Colonic mucosa (tissue), 4 donors: Measurements from ENCODE around the gene PDRG1. TPM values are rescaled to one million over a fixed set of nuclear protein-coding genes. Genes with fewer than 3 reads are reported as not detected.
A peak's percentile ranks its signal among the peaks of the same experiment; 100 is the strongest.

ENCODE experiments used
- DNase-seq: peaks from one replicate; pipeline ENCODE4 v3.0.0-alpha.2; 2020
- H3K27ac ChIP-seq: fragments of 200-600 bp; one replicate; pipeline ENCODE4 v1.8.0; 2021
- H3K27me3 ChIP-seq: fragments of 200-600 bp; one replicate; pipeline ENCODE4 v1.8.0; 2021
- H3K36me3 ChIP-seq: fragments of 200-600 bp; one replicate; pipeline ENCODE4 v1.8.0; 2021
- H3K4me1 ChIP-seq: fragments of 200-600 bp; one replicate; pipeline ENCODE4 v1.8.0; 2021; ENCODE audit warnings: mild to moderate bottlenecking
- H3K4me3 ChIP-seq: fragments of 200-600 bp; one replicate; pipeline ENCODE4 v1.8.0; 2021
- H3K9ac ChIP-seq, 2 donors: one replicate each; pipeline ENCODE4 v1.7.0; 2013; ENCODE audit warnings: control low read depth in 2 of 2, low read depth in 2 of 2, low read length in 2 of 2
- H3K9me3 ChIP-seq: fragments of 200-600 bp; one replicate; pipeline ENCODE4 v1.8.0; 2021
- intact Hi-C: fragments of 100-400 bp; cut with DNase I; formaldehyde crosslinking; loops from one replicate; pipeline ENCODE4 v1.14.1; 2022
- total RNA-seq, 2 donors: library from RNA; stranded (reverse); fragmentation: NEBNext Ultra II Directional in 1 of 2; extraction: Animal tissue kit (Norgen Biotek cat#: 25700) in 1 of 2; gene quantifications; one replicate each; pipeline ENCODE4 v1.2.1, GENCODE V29; 2021
- TF ChIP-seq, protein P1 (sequence below): fragments of 200-600 bp; IDR thresholded peaks from one replicate; pipeline ENCODE4 v1.8.0; 2022; ENCODE audit warnings: antibody characterized with exemption, mild to moderate bottlenecking
- donor health status: healthy.
- donor health status: DM: no; HTN: no; CAD: no.
- donor health status: DM: no; HTN: no; CAD: no.

The PDRG1 gene
- total RNA-seq, 2 donors from 2014 or later = 9.9 to 14.6 TPM

GRCh38 chr20:31974296-31974695, 22.4 kb upstream of the PDRG1 start:
- Histone ChIP-seq H3K27me3 (no peaks in the 10 kb centered on the region), H3K36me3 (no peaks in the 10 kb centered on the region)
- DNase-seq = no peak

DNA sequence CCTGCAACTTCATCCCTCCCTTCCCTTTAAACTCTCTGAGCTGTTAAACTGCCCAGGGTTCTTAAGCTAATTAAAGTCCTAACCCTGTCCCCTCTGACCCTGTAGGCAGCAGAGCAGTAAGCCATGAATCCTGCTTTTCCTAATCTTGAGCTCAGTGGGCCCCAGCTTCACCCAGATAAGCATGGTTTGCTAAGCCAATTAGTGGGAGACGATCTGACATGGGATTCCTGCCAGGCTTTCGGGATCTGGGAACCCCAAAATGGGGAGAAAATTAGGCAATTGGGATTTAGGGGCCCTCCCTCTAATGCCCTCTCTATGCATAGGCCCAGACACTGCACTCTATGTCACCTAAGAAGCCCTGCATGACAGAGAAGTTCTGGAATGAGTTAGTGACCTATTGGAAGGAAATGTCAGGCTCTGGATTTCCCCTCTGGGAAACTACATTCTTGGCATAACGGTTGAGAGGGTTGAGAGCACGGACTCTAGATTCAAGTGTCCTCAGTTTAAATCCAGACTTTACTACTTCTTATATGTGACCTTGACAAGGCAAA, 20.7 kb upstream of the PDRG1 start:
- intact Hi-C loops = no loop called here
- Histone ChIP-seq H3K9me3 (no peaks in the 10 kb centered on the region), H3K36me3 (no peaks in the 10 kb centered on the region), H3K27ac (no peak overlapping the region), H3K9ac (no peak overlapping the region), H3K4me1 (no peaks in the 10 kb centered on the region), H3K4me3 (no peak overlapping the region), H3K27me3 (peaks cover 4% of the 10 kb centered on the region)
- no peak for DNase-seq
- TF ChIP-seq, protein P1, sequence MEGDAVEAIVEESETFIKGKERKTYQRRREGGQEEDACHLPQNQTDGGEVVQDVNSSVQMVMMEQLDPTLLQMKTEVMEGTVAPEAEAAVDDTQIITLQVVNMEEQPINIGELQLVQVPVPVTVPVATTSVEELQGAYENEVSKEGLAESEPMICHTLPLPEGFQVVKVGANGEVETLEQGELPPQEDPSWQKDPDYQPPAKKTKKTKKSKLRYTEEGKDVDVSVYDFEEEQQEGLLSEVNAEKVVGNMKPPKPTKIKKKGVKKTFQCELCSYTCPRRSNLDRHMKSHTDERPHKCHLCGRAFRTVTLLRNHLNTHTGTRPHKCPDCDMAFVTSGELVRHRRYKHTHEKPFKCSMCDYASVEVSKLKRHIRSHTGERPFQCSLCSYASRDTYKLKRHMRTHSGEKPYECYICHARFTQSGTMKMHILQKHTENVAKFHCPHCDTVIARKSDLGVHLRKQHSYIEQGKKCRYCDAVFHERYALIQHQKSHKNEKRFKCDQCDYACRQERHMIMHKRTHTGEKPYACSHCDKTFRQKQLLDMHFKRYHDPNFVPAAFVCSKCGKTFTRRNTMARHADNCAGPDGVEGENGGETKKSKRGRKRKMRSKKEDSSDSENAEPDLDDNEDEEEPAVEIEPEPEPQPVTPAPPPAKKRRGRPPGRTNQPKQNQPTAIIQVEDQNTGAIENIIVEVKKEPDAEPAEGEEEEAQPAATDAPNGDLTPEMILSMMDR = no peak

More at GRCh38 chr20:31974296-31974695, 22.4 kb upstream of the PDRG1 start:
- no peak overlapping the region for H3K27ac ChIP-seq
- intact Hi-C loops = no loop called here
- no peak overlapping the region for H3K9ac ChIP-seq
- TF ChIP-seq, protein P1 = no peak
- no peak overlapping the region for H3K4me3 ChIP-seq
- no peaks in the 10 kb centered on the region for H3K4me1 ChIP-seq
- H3K9me3 ChIP-seq = no peaks in the 10 kb centered on the region

GRCh38 chr20:31969991-31970390, 18.1 kb upstream of the PDRG1 start:
- H3K36me3 ChIP-seq = no peaks in the 10 kb centered on the region
- H3K27ac ChIP-seq = no peak overlapping the region
- H3K4me3 ChIP-seq = no peak overlapping the region
- H3K9ac ChIP-seq = no peak overlapping the region
- intact Hi-C loops = no loop called here
- DNase-seq = no peak
- H3K4me1 ChIP-seq = no peaks in the 10 kb centered on the region
- TF ChIP-seq, protein P1 = no peak
- no peaks in the 10 kb centered on the region for H3K9me3 ChIP-seq
- peaks cover 8% of the 10 kb centered on the region for H3K27me3 ChIP-seq

- Histone ChIP-seq H3K9ac (no peak overlapping the region), H3K9me3 (no peaks in the 10 kb centered on the region), H3K4me3 (no peak overlapping the region), H3K36me3 (no peaks in the 10 kb centered on the region), H3K4me1 (no peaks in the 10 kb centered on the region), H3K27me3 (peaks cover 8% of the 10 kb centered on the region), H3K27ac (no peak overlapping the region)
- TF ChIP-seq, protein P1 = no peak
- intact Hi-C loops = no loop called here
- DNase-seq = peak; percentile 67
Measured at GRCh38 chr20:31968291-31969126, 16.7 kb upstream of the PDRG1 start.

DNA sequence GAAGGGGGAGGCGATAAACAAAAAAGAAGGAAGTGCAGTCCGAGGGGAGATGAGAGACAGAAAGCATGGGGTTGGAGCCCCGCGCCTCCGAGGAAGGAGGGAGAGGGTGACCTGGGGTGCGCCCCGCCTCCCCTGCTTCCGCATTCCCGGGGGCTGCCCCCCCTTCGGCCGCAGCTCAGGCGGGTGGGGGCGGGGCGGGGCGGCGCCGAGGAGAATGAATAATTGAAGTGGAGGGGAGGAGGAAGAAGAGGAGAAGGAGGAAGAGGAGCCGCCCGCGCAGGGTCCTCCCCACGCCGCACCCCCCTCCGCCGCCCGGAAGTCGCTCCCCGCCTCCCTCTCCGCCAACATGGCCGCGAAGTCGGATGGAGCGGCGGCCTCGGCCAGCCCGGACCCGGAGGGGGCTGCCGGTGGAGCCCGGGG, 16.0 kb upstream of the PDRG1 start, which contains the start of gene XKR7:
TSS of gene XKR7 (plus strand) at position 322 of the 420 bp plus-strand sequence. CDS start at position 347, 25 bp downstream.
- no peaks in the 10 kb centered on the region for H3K9me3 ChIP-seq
- TF ChIP-seq, protein P1 = no peak
- no peak within 1 kb of the TSS for H3K27ac ChIP-seq
- DNase-seq = no peak
- H3K9ac ChIP-seq = no peak within 1 kb of the TSS
- no peaks in the 10 kb centered on the region for H3K4me1 ChIP-seq
- intact Hi-C loops = no loop called here
- no peak within 1 kb of the TSS for H3K4me3 ChIP-seq
- peaks cover 8% of the 10 kb centered on the region for H3K27me3 ChIP-seq
- no peaks in the 10 kb centered on the region for H3K36me3 ChIP-seq
